HG03175 (cell line): ENCODE measurements around the gene CFAP54.

Experiments
- ATAC-seq: cut with Tn5 transposase; IDR thresholded peaks from one replicate; pipeline ENCODE4 v1.9.1; 2021; ENCODE audit warnings: mild to moderate bottlenecking, moderate library complexity; ENCODE audit not compliant: unreplicated experiment

The CFAP54 gene

DNA sequence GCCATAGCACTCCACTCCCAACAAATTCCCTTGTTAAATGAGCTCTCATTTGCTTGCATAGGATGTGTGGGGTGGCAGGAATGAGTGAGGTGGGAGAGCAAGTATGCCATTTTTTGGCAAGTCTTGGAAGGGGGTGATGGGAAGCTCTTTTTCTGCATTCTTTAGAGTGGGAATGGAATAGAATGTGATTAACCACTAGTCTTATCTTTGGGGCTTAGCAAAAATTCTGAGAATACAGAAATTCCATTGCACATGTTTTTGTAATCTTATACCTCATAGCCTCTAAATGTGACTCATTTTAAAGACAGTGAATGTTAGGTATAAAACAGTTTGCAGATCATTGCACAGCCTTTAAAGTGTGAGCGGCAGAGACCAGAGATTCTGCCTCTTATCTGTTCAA, 389.3 kb downstream of the CFAP54 start:
- ATAC-seq = no peak

DNA sequence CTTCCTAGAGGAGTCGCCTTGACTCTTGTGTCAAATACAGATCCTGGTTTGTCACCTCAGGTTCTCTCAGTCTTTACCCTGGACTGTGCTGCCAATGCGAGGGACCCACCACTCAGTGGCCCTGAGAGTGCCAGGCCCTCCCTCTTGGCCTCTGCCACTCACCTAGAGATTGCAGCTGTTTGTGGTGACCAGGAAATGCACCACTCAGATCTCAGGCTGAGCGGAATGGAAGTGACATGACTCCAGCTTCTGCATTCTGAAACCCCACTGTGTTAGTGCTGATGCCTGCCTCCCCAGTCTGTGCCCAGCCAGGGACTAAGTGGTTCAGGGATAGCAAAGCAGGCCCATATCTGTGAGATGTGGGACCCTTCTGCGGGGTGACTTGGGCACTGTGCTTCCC, 389.9 kb downstream of the CFAP54 start:
- no peak for ATAC-seq

DNA sequence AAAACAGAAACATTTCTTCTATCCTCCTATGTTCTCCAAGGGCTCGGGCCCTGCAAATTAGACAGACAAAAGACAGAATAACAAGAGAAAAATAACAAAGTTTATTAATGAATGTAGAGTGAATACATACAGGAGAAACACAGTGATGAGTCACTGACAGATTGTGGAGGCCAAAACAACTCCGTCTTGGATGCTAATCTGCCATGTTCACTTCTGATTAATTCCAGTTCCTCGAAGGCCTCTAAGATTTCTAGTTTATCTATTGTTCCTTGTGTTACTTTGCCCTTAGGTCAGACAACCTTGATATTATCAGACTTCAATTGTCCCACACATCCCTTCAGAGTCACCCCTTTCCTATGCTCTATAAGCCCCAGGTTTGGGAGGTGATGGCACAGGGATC, 390.8 kb downstream of the CFAP54 start:
- no peak for ATAC-seq

DNA sequence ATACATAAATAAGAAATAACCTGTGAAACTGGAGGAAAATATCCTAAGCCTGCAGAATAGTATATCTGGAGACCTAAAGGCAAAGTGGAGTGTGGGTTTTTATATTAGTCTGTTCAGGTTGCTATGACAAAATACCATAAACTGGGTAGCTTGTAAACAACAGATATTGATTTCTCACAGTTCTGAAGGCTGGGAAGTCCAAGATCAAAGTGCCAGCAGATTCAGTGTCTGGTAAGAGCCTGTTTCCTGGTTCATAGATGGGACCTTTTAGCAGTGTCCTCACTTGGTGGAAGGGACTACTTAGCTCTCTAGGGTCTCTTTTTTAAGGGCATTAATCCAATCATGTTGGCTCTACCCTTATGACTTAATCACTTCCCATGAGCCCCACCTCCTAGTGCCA, 392.2 kb downstream of the CFAP54 start:
- no peak for ATAC-seq

DNA sequence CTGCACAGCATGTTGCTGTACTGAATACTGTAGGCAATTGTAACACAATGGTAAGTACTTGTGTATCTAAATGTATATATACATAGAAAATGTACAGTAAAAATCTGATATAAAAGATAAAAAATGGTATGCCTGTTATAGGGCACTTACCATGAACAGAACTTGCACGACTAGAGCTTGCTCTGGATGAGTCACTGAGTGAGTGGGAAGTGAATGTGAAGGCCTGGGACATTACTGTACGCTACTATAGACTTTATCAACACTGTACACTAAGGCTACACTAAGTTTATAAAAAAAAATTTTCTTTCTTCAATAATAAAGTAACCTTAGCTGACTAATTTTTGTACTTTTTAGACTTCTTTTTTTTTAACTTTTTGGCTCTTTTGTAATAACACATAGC, 393.5 kb downstream of the CFAP54 start:
- no peak for ATAC-seq

DNA sequence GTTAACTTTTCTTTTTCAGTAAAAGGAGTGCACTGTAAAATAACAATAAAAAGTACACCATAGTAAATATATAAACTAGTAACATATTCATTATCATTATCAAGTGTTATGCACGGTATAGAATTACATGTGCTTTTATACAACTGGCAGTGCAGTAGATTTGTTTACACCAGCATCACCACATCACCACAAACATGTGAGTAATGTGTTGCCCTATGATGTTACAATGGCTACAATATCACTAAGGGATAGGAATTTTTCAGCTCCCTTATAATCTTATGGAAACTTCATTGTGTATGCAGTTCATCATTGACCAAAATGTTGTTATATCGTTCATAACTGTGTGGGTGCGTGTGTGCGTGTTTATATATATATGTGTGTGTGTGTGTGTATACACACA, 394.2 kb downstream of the CFAP54 start:
- ATAC-seq = no peak

DNA sequence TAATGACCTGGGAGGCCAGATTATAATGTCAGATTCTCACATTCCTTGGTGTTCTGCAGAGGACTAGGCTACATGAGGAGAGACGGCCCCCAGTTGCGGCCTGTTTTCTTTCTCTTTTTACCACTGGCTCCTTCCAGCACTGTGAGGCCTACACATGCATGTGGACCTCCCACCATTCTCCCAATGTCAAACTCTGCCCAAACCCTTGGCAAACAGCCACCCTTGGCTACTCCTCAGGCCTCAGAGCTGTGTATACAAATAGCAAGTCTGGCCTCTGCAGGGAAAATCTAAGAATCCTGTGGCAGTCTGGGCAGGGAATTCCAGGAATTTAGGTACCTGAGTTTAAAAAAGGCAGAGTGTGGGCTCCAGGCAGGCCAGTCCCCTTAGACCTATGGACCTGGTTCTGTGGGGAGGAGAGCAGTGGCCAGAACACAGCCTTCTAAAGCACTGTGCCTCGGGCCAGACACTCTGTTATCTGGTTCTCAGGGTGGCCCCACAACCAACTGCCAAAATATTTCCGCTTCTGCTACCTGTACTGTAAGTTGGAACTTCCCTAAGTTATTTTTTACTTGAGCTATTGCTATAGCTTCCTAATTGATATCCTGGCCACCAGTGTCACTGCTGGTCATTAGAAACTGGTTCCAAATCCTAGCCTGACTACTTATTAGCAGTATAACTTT, 397.8 kb downstream of the CFAP54 start:
- ATAC-seq = no peak

DNA sequence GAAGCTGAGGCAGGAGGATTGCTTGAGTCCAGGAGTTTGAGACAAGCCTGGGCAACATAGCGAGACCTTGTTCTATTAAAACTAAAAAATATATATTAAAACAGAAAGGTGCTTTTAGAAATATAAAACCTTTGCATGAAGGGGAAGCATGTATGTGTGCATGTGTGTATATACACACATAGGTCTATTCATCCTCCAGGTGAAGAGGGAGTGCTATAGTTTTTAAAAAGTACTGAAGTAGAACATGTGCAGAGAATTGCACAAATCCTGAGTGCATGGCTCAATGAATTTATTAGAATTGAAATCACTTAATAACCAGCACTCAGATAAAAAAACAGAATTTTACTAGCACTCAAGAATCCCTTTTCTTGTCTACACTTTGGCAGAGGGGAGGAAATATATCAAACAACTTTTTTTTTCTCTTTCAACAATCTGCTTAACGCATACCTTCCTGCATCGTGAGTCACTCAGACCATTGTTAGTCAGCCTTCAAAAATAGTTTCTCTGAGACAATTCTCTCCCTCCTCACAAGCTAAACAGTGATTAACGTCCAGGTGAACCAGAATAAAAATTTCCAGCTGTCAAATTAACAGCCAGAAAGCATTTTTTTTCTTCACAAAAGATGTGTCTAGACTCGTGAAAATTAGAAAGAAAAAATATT, 400.0 kb downstream of the CFAP54 start:
- no peak for ATAC-seq

DNA sequence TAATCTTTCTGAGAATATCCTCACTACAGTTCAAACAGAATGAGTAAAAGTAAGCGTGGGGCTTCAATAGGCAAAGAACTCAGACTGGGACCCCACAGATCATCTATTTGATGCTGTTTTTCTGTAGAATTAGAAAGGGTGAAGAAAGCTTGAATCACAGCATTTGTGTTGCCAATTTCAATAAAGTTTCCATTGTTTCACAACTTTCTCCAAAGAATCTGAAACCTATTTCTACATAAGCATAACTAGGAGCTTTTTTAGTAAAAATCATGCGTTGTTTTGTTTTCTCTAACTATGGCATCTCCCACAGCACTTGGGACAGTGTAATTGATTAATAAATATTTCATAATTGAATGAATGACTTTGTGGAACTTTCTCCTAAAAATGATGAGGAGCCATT, 401.0 kb downstream of the CFAP54 start:
- ATAC-seq = no peak

DNA sequence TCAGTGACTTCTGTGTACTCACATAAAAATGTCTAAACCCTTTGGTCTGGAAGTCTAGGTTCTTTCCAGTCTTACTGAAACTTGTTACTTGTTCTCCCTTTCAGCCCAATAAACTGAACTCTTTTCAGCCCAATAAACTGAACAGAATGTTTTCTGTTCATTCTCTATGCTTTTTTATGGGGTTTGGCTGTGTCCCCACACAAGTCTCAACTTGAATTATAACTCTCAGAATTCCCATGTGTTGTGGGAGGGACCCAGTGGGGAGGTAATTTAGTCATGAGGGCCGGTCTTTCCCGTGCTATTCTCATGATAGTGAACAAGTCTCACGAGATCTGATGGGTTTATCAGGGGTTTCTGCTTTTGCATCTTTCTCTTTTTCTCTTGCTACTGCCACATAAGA, 402.7 kb downstream of the CFAP54 start:
- no peak for ATAC-seq

DNA sequence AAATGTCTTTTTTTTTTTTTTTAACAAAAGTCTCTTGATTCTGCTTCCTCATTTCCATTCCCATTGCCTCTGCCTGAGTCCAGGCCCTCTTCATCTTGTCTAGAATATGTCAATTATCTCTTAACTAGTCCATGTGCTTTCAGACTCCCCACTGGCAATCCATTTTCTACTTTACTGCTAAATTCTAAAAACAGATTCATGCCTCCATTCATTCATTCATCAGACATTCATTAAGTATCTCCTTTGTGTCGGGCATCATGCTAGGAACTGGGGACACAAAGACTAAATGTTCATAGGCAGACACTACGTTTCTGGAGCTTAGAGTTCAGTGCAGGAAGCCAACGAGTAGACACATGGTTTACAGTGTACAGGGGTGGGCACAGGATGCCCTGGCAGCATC, 408.0 kb downstream of the CFAP54 start:
- no peak for ATAC-seq

DNA sequence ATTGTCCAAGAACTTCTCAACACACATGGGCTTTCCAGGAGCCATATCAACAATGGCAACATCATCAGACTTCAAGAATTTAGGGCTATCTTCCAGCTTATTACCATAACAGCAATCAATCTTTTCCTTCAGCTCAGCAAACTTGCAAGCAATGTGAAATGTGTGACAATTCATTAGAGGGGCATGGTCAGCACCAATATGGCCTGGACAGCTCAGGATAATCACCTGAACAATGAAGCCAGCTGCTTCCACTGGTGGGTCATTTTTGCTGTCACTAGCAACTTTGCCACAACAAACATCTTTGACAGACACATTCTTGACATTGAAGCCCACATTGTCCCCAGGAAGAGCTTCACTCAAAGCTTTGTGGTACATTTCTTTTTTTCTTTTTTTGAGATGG, 411.8 kb downstream of the CFAP54 start:
- ATAC-seq = no peak

DNA sequence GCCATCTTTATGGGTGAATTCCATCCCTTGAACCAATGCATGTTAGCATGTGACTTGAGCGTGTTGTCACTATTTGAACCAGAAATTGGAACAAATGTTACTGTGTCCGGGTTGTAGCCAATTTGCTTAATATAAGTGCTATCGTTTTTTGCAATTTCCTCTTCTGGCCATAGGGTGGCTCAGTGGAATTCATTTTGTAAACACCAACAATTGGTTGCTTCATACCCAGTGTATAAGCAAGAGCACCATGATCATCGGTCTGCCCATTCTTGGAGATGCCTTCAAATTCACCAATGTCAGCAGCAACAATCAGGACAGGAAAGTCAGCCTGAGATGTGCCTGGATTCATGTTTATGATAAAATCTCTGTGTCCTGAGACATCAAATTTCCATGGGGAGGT, 412.7 kb downstream of the CFAP54 start:
- no peak for ATAC-seq

DNA sequence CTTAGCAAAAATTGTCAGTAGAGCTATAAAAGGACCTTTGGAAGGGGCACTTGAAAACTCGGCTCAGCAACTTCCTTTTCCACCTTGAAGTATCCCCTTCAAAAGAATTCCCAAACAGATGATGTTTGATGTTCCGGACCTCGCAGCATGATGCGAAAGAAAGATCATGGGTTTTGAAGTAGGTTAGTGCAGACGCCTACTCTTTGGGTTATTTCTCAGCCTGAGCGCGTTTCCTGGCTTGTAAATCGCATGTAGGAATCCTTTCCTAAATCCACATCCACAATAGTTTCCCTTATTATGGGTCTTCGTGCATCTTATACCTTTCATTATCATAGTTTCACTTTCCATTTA, 417.1 kb downstream of the CFAP54 start:
- ATAC-seq = no peak

DNA sequence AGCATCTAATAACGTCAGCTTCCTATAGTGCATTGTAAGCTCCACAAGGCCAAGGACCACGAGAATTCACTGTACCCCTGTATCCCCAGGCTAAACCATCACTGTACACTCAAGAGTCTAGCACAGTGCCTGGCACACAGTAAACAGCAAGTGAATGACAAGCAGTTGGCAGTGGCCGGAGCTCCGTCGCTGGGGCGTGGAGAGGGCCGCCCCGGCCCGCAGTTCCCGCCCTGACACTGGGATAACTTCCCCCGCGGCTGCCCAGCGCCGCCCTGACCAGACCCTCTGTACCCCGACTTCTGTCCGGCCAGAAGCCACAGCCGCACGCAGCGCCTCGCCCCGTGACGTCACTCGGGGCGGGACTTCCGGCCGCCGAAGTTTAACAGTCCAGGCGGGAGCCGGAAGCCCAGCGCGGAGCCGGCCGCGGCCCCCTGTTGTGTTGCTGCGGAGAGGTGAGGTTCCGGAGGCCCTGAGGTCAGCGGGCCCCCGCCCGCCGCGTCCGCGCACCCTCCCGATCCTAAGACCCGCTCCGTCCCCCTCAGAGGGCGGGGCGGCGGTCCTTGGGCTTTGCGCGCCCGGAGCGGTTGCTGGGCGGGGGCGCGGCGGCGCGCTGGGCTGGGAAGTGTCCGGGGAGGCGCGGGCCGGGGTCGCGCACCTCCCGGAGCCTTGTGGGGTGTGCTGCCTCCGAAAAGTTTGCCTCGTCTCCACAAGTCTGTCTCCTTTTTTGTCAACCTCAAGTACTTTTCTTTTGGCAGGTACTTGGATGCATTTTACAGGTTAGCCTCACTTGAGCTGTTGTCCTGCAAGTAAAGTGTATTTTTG, 417.7 kb downstream of the CFAP54 start, which contains the start of gene NEDD1:
Gene NEDD1 (plus strand): TSS at position 409 of the 822 bp plus-strand sequence. CDS start 2,503 bp downstream, outside the sequence.
- peak; percentile 92 for ATAC-seq

DNA sequence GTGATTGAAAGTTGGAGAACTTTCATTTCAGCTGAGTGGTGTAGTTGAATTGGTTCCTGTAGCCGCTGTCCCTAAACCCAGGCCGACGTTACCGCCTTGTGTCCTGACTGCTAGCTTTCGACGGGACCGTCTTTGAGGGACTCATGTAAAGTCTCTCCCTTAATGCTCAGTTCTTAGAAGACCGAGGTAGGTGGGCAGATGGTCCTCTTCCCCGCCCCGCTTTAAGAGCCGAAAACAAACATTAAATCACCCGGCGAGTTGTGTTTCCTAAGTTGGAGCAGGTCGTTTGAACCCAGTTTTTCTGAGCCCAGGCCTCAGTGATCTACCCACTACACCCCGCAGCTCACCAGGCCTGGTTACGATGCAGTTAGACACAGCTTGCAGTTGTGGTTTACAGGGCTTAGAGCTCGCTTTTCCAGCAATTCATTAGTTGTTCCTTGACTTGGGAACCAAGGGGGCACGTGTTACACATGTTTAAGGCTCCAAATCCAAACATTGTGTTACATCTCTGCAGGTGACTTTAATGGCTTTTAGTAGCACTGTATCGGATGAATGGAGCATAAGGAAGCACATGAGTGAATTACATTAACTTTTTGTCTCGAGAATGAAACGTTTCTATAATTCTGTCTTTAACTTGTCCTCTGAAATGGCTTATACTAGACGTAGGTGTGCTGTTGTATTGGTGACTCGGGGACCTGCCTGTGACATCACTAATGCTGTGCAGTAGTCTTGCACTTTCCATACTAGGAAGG, 418.5 kb downstream of the CFAP54 start:
- peak; percentile 26 for ATAC-seq

DNA sequence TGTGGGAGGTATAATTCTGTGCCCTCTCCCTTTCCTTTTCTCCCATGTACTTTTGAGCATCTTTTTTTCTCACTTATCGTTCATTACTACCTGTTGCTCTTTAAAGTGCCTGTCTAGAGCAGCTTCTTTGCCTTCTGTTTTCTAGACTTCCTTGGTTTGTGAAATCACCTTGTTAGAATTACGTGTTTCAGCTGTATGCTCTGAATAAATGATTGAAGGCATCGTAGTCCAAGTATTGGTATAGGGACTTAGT, 419.0 kb downstream of the CFAP54 start:
- ATAC-seq = no peak

DNA sequence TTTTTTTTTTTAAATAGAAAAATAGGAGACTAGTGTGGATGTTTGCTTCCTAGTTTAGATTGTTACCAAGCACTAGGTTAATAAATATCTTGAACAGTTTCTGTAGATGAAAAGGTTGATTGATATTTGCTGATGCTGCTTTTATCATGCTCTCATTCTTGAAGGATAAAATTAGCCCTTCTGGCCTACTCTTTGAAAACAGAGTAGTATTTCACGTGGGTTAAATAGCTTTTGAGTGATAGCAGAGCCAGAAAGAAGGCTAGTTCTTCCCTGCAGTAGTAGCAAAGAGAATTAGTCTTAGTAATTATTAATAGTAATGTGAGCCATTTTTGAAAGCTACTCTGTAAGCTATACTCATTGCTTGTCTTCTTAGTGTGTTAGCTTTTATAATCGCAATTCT, 422.9 kb downstream of the CFAP54 start:
- no peak for ATAC-seq

DNA sequence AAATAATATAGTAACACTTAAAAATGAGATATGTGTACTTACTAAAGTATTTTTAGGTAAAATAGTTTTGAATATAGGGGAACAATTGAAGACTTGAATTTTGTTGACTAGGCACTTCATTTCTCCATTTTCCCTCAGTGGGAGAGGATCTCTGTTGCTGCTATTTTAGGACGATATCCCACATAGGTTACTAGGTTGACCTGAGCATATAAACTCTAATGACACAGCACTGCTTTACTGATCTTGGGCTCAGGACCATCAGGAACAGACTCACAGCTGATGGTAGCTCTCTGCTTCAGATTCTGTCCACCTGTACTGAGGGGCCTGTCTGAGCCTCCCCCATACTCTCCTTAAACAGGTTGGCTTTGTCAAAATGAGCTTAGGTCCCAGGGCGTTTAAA, 423.6 kb downstream of the CFAP54 start:
- ATAC-seq = no peak

DNA sequence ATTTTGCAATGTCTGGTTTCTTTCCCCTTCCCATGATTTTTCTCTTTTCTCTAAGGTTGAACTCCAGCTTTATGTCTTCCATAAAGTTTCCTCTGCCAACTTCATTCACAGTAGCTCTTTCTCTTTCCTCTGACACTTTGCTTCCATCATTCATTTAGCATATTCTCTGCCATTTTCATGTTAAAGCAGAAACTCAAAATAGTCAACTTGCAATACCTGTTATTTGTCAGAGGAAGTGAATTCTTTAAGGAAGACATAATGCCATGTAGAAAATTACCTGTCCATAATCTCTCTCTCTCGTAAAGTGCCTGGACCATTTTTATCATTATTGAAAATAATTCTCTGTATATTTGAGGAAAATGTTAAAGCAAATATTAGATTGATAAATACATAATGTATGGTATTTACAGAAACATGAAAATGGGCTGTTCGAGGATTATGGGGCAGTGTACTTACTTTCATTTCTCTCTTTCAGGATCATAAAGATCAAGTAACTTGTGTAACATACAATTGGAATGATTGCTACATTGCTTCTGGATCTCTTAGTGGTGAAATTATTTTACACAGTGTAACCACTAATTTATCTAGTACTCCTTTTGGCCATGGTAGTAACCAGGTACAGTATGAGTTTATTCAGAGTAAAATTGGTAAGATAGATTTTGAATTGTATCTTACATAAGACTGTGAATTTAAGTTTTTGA, 430.3 kb downstream of the CFAP54 start:
- no peak for ATAC-seq
